HCT116 (cell line): ENCODE data around the gene SEC22C. TPM values are rescaled to one million over a fixed set of nuclear protein-coding genes. Genes with fewer than 3 reads are reported as not detected.
"Not testable (repeated sequence)": the region's sequence is repeated elsewhere in the genome, so short reads cannot be mapped to it uniquely, and the experiment has no call there.

Experiments
- ATAC-seq: fragments of 200-7000 bp; cut with Tn5 transposase; 2 replicates; pipeline ENCODE4 v1.9.1; 2020; ENCODE audit warnings: mild to moderate bottlenecking, moderate library complexity
- BruUV-seq: library from RNA; stranded (reverse); fragments of 400-500 nt; replicated peaks from 2 replicates; lab custom pipeline; 2021; lab: Mats Ljungman, UMichigan
- CTCF ChIA-PET: fragments of 300-600 bp; sonication (Branson Sonifier 250); formaldehyde crosslinking; loops from one replicate; lab custom pipeline; 2021; ENCODE audit warnings: antibody characterized with exemption; lab: Charles Lee
- POLR2A ChIA-PET: fragments of 300-600, 350-600 bp; sonication (Branson Sonifier 250); formaldehyde crosslinking; loops from one replicate; lab custom pipeline; 2021; ENCODE audit warnings: antibody characterized with exemption; lab: Charles Lee
- RAD21 ChIA-PET, 2 experiments: fragments of 300-600 bp; sonication (Branson Sonifier 250); formaldehyde crosslinking; loops; one replicate each; lab custom pipeline; 2023; ENCODE audit warnings: low total read pairs in 2 of 2; ENCODE audit not compliant: uncharacterized antibody in 2 of 2, unreplicated experiment in 2 of 2, low non-redundant PET in 1 of 2; lab: Charles Lee
- DNase-seq: peaks from one replicate; pipeline ENCODE4 v3.0.0-alpha.2; 2010; ENCODE audit warnings: low read depth, low spot score
- H2AFZ ChIP-seq: fragments of 200-600 bp; shearing (Covaris generic), sonication (generic); 2 replicates; pipeline ENCODE4 v1.6.1; 2017; ENCODE audit warnings: low read depth, mixed run types, mixed read lengths, antibody characterized with exemption, low read length; ENCODE audit not compliant: poor library complexity, severe bottlenecking
- H3K27ac ChIP-seq: 2 replicates; pipeline ENCODE4 v1.5.1; 2012; ENCODE audit warnings: low read depth, low read length
- H3K27me3 ChIP-seq: fragments of 200-600 bp; sonication (generic); 2 replicates; pipeline ENCODE4 v1.6.1; 2016; ENCODE audit warnings: mixed run types, low read length, mixed read lengths; ENCODE audit not compliant: insufficient read depth
- H3K36me3 ChIP-seq, 2 experiments: fragments of 200-500 bp in 1 of 2; fragments of 200-600 bp in 1 of 2; sonication (Bioruptor generic) in 1 of 2; sonication (generic) in 1 of 2; 2 replicates each; pipeline versions ENCODE4 v1.5.1 to v1.6.1; 2014 to 2016; ENCODE audit warnings: low read length in 2 of 2, inconsistent platforms in 1 of 2, mixed read lengths in 1 of 2, mixed run types in 1 of 2; ENCODE audit not compliant: insufficient read depth in 2 of 2, control insufficient read depth in 1 of 2
- H3K4me1 ChIP-seq, 2 experiments: fragments of 200-600 bp in 1 of 2; sonication (generic) in 1 of 2; 2 replicates each; pipeline versions ENCODE4 v1.5.1 to v1.6.1; 2012 to 2017; ENCODE audit warnings: low read length in 2 of 2, inconsistent platforms in 1 of 2, mild to moderate bottlenecking in 1 of 2, mixed read lengths in 1 of 2, mixed run types in 1 of 2, moderate library complexity in 1 of 2; ENCODE audit not compliant: insufficient read depth in 2 of 2, control insufficient read depth in 1 of 2
- H3K4me2 ChIP-seq: fragments of 200-600 bp; sonication (generic); 2 replicates; pipeline ENCODE4 v1.6.1; 2017; ENCODE audit warnings: mixed run types, low read length, mixed read lengths
- H3K4me3 ChIP-seq, 2 experiments: fragments of 200-600 bp in 1 of 2; sonication (generic) in 1 of 2; replicated peaks in 1 of 2; 2 replicates each; pipeline ENCODE4 v1.5.1; 2011 to 2016; ENCODE audit warnings: low read length in 2 of 2, control low read depth in 1 of 2, low read depth in 1 of 2, mild to moderate bottlenecking in 1 of 2, mixed read lengths in 1 of 2, mixed run types in 1 of 2
- H3K79me2 ChIP-seq: fragments of 200-600 bp; sonication (generic); 2 replicates; pipeline ENCODE4 v1.6.1; 2017; ENCODE audit warnings: mild to moderate bottlenecking, mixed run types, low read length, moderate library complexity, mixed read lengths; ENCODE audit not compliant: insufficient read depth
- H3K9ac ChIP-seq: fragments of 200-600 bp; sonication (generic); 2 replicates; pipeline ENCODE4 v1.6.1; 2016; ENCODE audit warnings: low read length, mixed read lengths
- H3K9me2 ChIP-seq: fragments of 200-600 bp; sonication (generic), shearing (Covaris generic); 2 replicates; pipeline ENCODE4 v1.6.1; 2017; ENCODE audit warnings: mixed run types, mild to moderate bottlenecking, moderate library complexity; ENCODE audit not compliant: insufficient read depth
- H3K9me3 ChIP-seq, 2 experiments: fragments of 200-500 bp in 1 of 2; fragments of 200-600 bp in 1 of 2; sonication (Bioruptor generic) in 1 of 2; sonication (generic) in 1 of 2; 2 replicates each; pipeline ENCODE4 v1.6.1; 2014 to 2017; ENCODE audit warnings: low read length in 2 of 2, mixed read lengths in 2 of 2, inconsistent platforms in 1 of 2, low read depth in 1 of 2, mild to moderate bottlenecking in 1 of 2, mixed run types in 1 of 2, moderate library complexity in 1 of 2; ENCODE audit not compliant: control insufficient read depth in 1 of 2, insufficient read depth in 1 of 2
- H4K20me1 ChIP-seq: fragments of 200-600 bp; sonication (generic), shearing (Covaris generic); 2 replicates; pipeline ENCODE4 v1.6.1; 2017; ENCODE audit warnings: mixed run types, mild to moderate bottlenecking, moderate library complexity; ENCODE audit not compliant: insufficient read depth
- CBX3 ChIP-seq: IDR thresholded peaks from 2 replicates; pipeline ENCODE4 v1.6.1; 2012; ENCODE audit warnings: low read depth
- SIN3A ChIP-seq: IDR thresholded peaks from 2 replicates; pipeline ENCODE4 v1.6.1; 2012; ENCODE audit warnings: low read depth
- ZBTB33 ChIP-seq: IDR thresholded peaks from 2 replicates; pipeline ENCODE4 v1.6.1; 2011; ENCODE audit warnings: mild to moderate bottlenecking, low read length, moderate library complexity; ENCODE audit not compliant: insufficient replicate concordance; ENCODE audit errors: extremely low read depth
- intact Hi-C: fragments of 100-400 bp; cut with micrococcal nuclease; formaldehyde crosslinking; loops from 2 replicates; pipeline ENCODE4 v1.10.0; 2022
- total RNA-seq: library from RNA; stranded (reverse); gene quantifications from one replicate; pipeline ENCODE4 v1.2.1, GENCODE V29; 2021; ENCODE audit not compliant: unreplicated experiment

The SEC22C gene
- total RNA-seq, 1 experiment from 2014 or later: 43.4 TPM

GRCh38 chr3:42600111-42600957, 18.6 kb upstream of the SEC22C start, which contains the start of gene NKTR (continued):
- TF ChIP-seq ZBTB33: peak; percentile 98
- TF ChIP-seq CBX3: no peak; the same call in 1 of the 2 replicates
- TF ChIP-seq SIN3A: peak; percentile 74
- TF ChIP-seq, all 23 proteins: peak for 10

GRCh38 chr3:42597098-42597497, 15.3 kb upstream of the SEC22C start:
- BruUV-seq, H3K4me3 ChIP-seq, RAD21 ChIA-PET, ATAC-seq, H3K27me3 ChIP-seq, DNase-seq, H4K20me1 ChIP-seq, intact Hi-C loops, CTCF ChIA-PET, H3K4me2 ChIP-seq, H3K9ac ChIP-seq, H3K9me2 ChIP-seq, POLR2A ChIA-PET, H3K27ac ChIP-seq, H2AFZ ChIP-seq, H3K9me3 ChIP-seq: not testable (repeated sequence)
- Histone ChIP-seq H3K79me2 (peaks cover 27% of the 10 kb centered on the region), H3K4me1 (peaks cover under 1 to 15% of the 10 kb centered on the region in 2 experiments; a peak in 3 of 4 replicates), H3K36me3 (peaks cover 11 to 12% of the 10 kb centered on the region in 2 experiments; a peak in 3 of 4 replicates)
